ENCODE measurements around the gene GUCY1A2. TPM values are rescaled to one million over a fixed set of nuclear protein-coding genes. Genes with fewer than 3 reads are reported as not detected.

The GUCY1A2 gene
- total RNA-seq, 4 donors from 2014 or later: 22.6 to 147 (median 71.3) TPM

GRCh38 chr11:106670069-106670468 is 348.2 kb downstream of the GUCY1A2 start:
- intact Hi-C loops (cut with DNase I; ENCODE audit: low total_unique reads): no loop called here
- H3K4me3 ChIP-seq: no peak overlapping the region
- no peak for DNase-seq

DNA sequence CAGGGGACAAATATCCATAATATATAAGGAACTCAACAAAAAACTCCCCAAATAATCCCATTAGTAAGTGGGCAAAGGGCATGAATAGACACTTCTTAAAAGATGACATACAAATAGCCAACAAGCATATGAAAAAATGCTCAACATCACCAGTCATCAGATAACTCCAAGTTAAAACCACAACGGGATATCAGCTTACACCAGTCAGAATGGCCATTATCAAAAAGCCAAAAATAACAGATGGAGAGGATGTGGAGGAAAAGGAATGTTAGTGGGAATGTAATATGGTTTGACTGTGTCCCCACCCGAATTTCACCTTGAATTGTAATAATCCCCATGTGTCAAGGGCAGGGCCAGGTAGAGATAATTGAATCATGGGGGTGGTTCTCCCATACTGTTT is 350.1 kb downstream of the GUCY1A2 start:
- TF ChIP-seq, protein P1, sequence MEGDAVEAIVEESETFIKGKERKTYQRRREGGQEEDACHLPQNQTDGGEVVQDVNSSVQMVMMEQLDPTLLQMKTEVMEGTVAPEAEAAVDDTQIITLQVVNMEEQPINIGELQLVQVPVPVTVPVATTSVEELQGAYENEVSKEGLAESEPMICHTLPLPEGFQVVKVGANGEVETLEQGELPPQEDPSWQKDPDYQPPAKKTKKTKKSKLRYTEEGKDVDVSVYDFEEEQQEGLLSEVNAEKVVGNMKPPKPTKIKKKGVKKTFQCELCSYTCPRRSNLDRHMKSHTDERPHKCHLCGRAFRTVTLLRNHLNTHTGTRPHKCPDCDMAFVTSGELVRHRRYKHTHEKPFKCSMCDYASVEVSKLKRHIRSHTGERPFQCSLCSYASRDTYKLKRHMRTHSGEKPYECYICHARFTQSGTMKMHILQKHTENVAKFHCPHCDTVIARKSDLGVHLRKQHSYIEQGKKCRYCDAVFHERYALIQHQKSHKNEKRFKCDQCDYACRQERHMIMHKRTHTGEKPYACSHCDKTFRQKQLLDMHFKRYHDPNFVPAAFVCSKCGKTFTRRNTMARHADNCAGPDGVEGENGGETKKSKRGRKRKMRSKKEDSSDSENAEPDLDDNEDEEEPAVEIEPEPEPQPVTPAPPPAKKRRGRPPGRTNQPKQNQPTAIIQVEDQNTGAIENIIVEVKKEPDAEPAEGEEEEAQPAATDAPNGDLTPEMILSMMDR (IDR thresholded peaks at IDR 0.05): no peak
- no peak for TF ChIP-seq POLR2A (IDR thresholded peaks at IDR 0.05)
- intact Hi-C loops (cut with DNase I; ENCODE audit: low total_unique reads): no loop called here
- Histone ChIP-seq H3K4me1 (no peaks in the 10 kb centered on the region), H3K27me3 (no peaks in the 10 kb centered on the region), H3K4me3 (no peak overlapping the region), H3K9me3 (no peaks in the 10 kb centered on the region), H3K36me3 (no peaks in the 10 kb centered on the region), H3K27ac (no peak overlapping the region)
- DNase-seq: no peak

More at GRCh38 chr11:106670069-106670468, 348.2 kb downstream of the GUCY1A2 start:
- Histone ChIP-seq H3K4me1 (no peaks in the 10 kb centered on the region), H3K9me3 (no peaks in the 10 kb centered on the region), H3K27me3 (no peaks in the 10 kb centered on the region), H3K27ac (no peak overlapping the region), H3K36me3 (no peaks in the 10 kb centered on the region)
- no peak for TF ChIP-seq POLR2A (IDR thresholded peaks at IDR 0.05)
- TF ChIP-seq, protein P1 (IDR thresholded peaks at IDR 0.05): no peak

- Histone ChIP-seq H3K27ac (no peak overlapping the region), H3K27me3 (no peaks in the 10 kb centered on the region), H3K9me3 (no peaks in the 10 kb centered on the region), H3K36me3 (no peaks in the 10 kb centered on the region), H3K4me1 (no peaks in the 10 kb centered on the region), H3K4me3 (no peak overlapping the region)
- TF ChIP-seq, protein P1 (IDR thresholded peaks at IDR 0.05): no peak
- TF ChIP-seq POLR2A (IDR thresholded peaks at IDR 0.05): no peak
- DNase-seq: no peak
- intact Hi-C loops (cut with DNase I; ENCODE audit: low total_unique reads): no loop called here
These were observed 361.6 kb downstream of the GUCY1A2 start for GRCh38 chr11:106656646-106657045.

DNA sequence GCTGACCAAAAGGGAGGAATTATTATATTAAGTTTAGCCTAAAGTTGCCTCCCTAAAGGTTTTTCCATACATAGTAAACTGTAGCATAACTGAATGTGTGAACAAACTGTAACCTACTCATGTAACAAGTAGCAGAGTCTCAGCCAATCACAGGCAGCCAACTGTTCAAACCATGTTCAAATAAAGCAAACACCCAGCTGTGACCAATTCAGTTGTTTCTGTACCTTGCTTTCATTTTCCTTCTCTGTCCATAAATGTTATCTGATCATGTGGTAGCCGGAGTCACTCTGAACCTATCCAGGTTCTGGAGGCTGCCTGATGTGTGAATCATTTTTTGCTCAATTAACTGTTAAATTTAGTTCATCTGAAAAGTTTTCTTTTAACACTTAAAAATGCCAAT is 373.5 kb downstream of the GUCY1A2 start:
- intact Hi-C loops (cut with DNase I; ENCODE audit: low total_unique reads): no loop called here
- no peaks in the 10 kb centered on the region for H3K36me3 ChIP-seq
- TF ChIP-seq, protein P1 (IDR thresholded peaks at IDR 0.05): no peak
- TF ChIP-seq POLR2A (IDR thresholded peaks at IDR 0.05): no peak
- H3K9me3 ChIP-seq: peaks cover 0 to 6% of the 10 kb centered on the region in 2 donors
- DNase-seq: no peak
- H3K4me3 ChIP-seq: no peak overlapping the region
- no peak overlapping the region for H3K27ac ChIP-seq
- H3K4me1 ChIP-seq: no peaks in the 10 kb centered on the region
- no peaks in the 10 kb centered on the region for H3K27me3 ChIP-seq

DNA sequence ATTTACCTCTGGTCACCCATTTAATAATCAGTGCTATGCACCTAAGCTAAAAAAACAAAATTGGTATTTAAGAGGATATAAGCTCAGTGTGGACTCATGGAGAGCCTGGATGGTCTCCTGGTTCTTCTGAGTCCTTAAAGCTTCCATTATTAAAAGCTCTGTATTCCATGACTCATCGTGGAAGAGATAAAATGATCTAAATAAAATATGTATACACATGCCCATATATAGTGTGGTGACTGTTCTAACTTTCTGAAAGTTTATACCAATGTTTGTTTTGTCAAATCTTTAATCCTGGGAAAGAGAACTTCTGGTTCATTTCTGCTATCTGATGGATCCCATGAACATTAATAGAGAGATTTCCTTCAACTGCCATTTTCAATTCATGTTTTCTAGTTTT is 375.9 kb downstream of the GUCY1A2 start:
- Histone ChIP-seq H3K9me3 (peaks cover 0 to 10% of the 10 kb centered on the region in 2 donors), H3K27ac (no peak overlapping the region), H3K4me3 (no peak overlapping the region), H3K4me1 (no peaks in the 10 kb centered on the region), H3K27me3 (no peaks in the 10 kb centered on the region), H3K36me3 (no peaks in the 10 kb centered on the region)
- intact Hi-C loops (cut with DNase I; ENCODE audit: low total_unique reads): no loop called here
- no peak for TF ChIP-seq POLR2A (IDR thresholded peaks at IDR 0.05)
- DNase-seq: no peak

- Histone ChIP-seq H3K9me3 (no peaks in the 10 kb centered on the region), H3K4me3 (no peak overlapping the region), H3K27ac (no peak overlapping the region), H3K4me1 (no peaks in the 10 kb centered on the region), H3K36me3 (no peaks in the 10 kb centered on the region), H3K27me3 (no peaks in the 10 kb centered on the region)
- intact Hi-C loops (cut with DNase I; ENCODE audit: low total_unique reads): no loop called here
- DNase-seq: no peak
- TF ChIP-seq, protein P1 (IDR thresholded peaks at IDR 0.05): no peak
- no peak for TF ChIP-seq POLR2A (IDR thresholded peaks at IDR 0.05)
These were observed 386.0 kb downstream of the GUCY1A2 start for GRCh38 chr11:106632283-106632682.

All from uterus (tissue), 4 donors.